ENCODE results near the gene EPB41. TPM values are rescaled to one million over a fixed set of nuclear protein-coding genes. Genes with fewer than 3 reads are reported as not detected.
A peak's percentile ranks its signal among the peaks of the same experiment; 100 is the strongest.

The EPB41 gene
- total and polyA plus RNA-seq, 2 of the 8 experiments (the other 6 are each of a cell fraction or from before 2014, with no cell fraction given), result 36.7 to 109 TPM

- H2BK5ac ChIP-seq (ENCODE audit: low read depth, low read length), result no peak overlapping the region
These were observed 206.0 kb downstream of the EPB41 start for GRCh38 chr1:29120367-29120766.

More at GRCh38 chr1:29120367-29120766, 206.0 kb downstream of the EPB41 start:
- DNase-seq (ENCODE audit: low read depth in 1 of 2, low spot score in 2 of 2) (no peak), FAIRE-seq (no peak)
- peaks cover 2 to 5% (median 4%) of the 10 kb centered on the region in 4 experiments; a peak in 6 of 8 replicates for H3K36me3 ChIP-seq (ENCODE audit: control insufficient read depth in 2 of 4, insufficient read depth in 4 of 4, low read length in 3 of 4)
- H4K20me1 ChIP-seq (replicated peaks in 1 of 2; ENCODE audit: control insufficient read depth in 1 of 2, insufficient read depth in 2 of 2, low read length in 2 of 2), result peaks cover 0 to 4% of the 10 kb centered on the region in 2 experiments
- no peak overlapping the region for H2BK15ac ChIP-seq (ENCODE audit: low read length)
- no peaks in the 10 kb centered on the region for H3K79me1 ChIP-seq (ENCODE audit: low read depth, low read length)
- ChIA-PET CTCF (ENCODE audit: partially characterized antibody) (interaction anchor here (0.6 to 3.6 kb wide), 23 partner anchors 11 to 244 kb away, joined by 3 to 20 read pairs (median 5); no protein-coding TSS in a partner anchor), POLR2A (ENCODE audit: partially characterized antibody) (interaction anchor here (0.8 to 6.9 kb wide), 5 partner anchors 37 to 206 kb away, joined by 3 to 77 read pairs (median 4); partner anchors contain the start of gene SRSF4)
- H2BK120ac ChIP-seq (replicated peaks; ENCODE audit: low read depth, low read length), result no peak overlapping the region
- TF ChIP-seq POLR2AphosphoS5 (IDR thresholded peaks at IDR 0.05; ENCODE audit: low read depth, low read length), result 0 out of 2 replicates have a peak, but pooled peaks have one; percentile 13
- TF ChIP-seq GABPA (IDR thresholded peaks at IDR 0.05; ENCODE audit: borderline replicate concordance, insufficient read depth, low read length), result no peak
- TF ChIP-seq RXRA (IDR thresholded peaks at IDR 0.05; ENCODE audit: insufficient read depth, low read depth, low read length), result no peak
- TF ChIP-seq POLR2A (IDR thresholded peaks at IDR 0.05; ENCODE audit: control extremely low read depth in 1 of 2, low read depth in 2 of 2, low read length in 2 of 2), result 0 out of 3 replicates have a peak, but pooled peaks of 1 of the 2 experiments have one; percentile 27
- peaks cover 30% of the 10 kb centered on the region; the same call in 1 of the 2 replicates for H3K23me2 ChIP-seq (ENCODE audit: low read depth, low read length)
- no peak overlapping the region for H3K18ac ChIP-seq (ENCODE audit: extremely low read depth, low read length)
- H3K79me2 ChIP-seq (ENCODE audit: control insufficient read depth in 1 of 2, insufficient read depth in 2 of 2, low read length in 2 of 2), result no peaks in the 10 kb centered on the region; a peak in 1 of 4 replicates
- H3K9ac ChIP-seq (replicated peaks in 1 of 4; ENCODE audit: extremely low read depth in 1 of 4, low read depth in 3 of 4, low read length in 3 of 4), result no peak overlapping the region
- H3K23ac ChIP-seq (ENCODE audit: insufficient read length), result no peak overlapping the region
- no peaks in the 10 kb centered on the region for H3K9me3 ChIP-seq (ENCODE audit: insufficient read depth in 2 of 2, low read depth in 1 of 2, low read length in 1 of 2)
- H4K5ac ChIP-seq (ENCODE audit: insufficient read length, low read depth, low read length), result no peak overlapping the region
- no peak overlapping the region for H3K4me3 ChIP-seq (ENCODE audit: extremely low read depth in 1 of 4, insufficient read depth in 2 of 4, low read depth in 3 of 4, low read length in 4 of 4)
- H3K27ac ChIP-seq (ENCODE audit: low read depth, low read length), result no peak overlapping the region
- H3K4ac ChIP-seq (replicated peaks; ENCODE audit: insufficient read length, low read depth, low read length), result no peak overlapping the region
- peak overlapping the region in 1 of 2 experiments; percentile 91; a peak in 1 of 4 replicates for H3K4me2 ChIP-seq (ENCODE audit: insufficient read depth in 1 of 2, low read depth in 2 of 2, low read length in 2 of 2)
- H2BK12ac ChIP-seq (ENCODE audit: low read depth, low read length), result no peak overlapping the region
- no peak overlapping the region for H3K14ac ChIP-seq (ENCODE audit: insufficient read length)
- no peak overlapping the region for H2AFZ ChIP-seq (ENCODE audit: low read length)
- H4K8ac ChIP-seq (ENCODE audit: extremely low read depth, insufficient read depth, low read length), result no peak overlapping the region
- H3K56ac ChIP-seq (replicated peaks; ENCODE audit: insufficient read length, low read depth, low read length), result no peak overlapping the region
- H2BK20ac ChIP-seq (ENCODE audit: low read length), result no peak overlapping the region
- 89% methylated on average over 6 of the region's 6 CpGs; no CpG with 5 or more reads in 1 of the 2 experiments for WGBS, 2 experiments (ENCODE audit: extremely low coverage in 1 of 2, insufficient coverage in 1 of 2, insufficient read length in 1 of 2, insufficient replicate concordance in 2 of 2, low coverage in 1 of 2, low lambda C conversion rate in 2 of 2, missing lambda C conversion rate in 1 of 2)
- no peak overlapping the region for H2AK5ac ChIP-seq (ENCODE audit: low read depth, low read length)
- peaks cover 0 to 36% (median 25%) of the 10 kb centered on the region in 4 experiments; a peak in 6 of 7 replicates for H3K27me3 ChIP-seq (replicated peaks in 1 of 4; ENCODE audit: control insufficient read depth in 3 of 4, extremely low read depth in 1 of 4, insufficient read depth in 3 of 4, low read length in 3 of 4)
- peaks cover 0 to 13% (median 5%) of the 10 kb centered on the region in 4 experiments; a peak in 6 of 7 replicates for H3K4me1 ChIP-seq (replicated peaks in 1 of 4; ENCODE audit: control insufficient read depth in 3 of 4, insufficient read depth in 4 of 4, low read length in 3 of 4)
- H4K91ac ChIP-seq (replicated peaks; ENCODE audit: insufficient read length, low read length), result no peak overlapping the region
